Cardiac muscle cell (in vitro differentiated cells and primary cell): ENCODE measurements around the gene ACP4. TPM values are rescaled to one million over a fixed set of nuclear protein-coding genes. Genes with fewer than 3 reads are reported as not detected.

Experiments
- DNase-seq, 2 donors: peaks; one replicate each; pipeline versions ENCODE4 v3.0.0 to v3.0.0-alpha.2; 2010 to 2017; ENCODE audit warnings: low read depth in 1 of 2, low spot score in 1 of 2
- H3K27ac ChIP-seq: fragments of 200-600 bp; sonication (generic); 2 replicates; pipeline ENCODE4 v1.5.1; 2016
- H3K27me3 ChIP-seq: fragments of 200-600 bp; sonication (generic); 2 replicates; pipeline ENCODE4 v1.6.0; 2016; ENCODE audit warnings: control low read depth
- H3K36me3 ChIP-seq: fragments of 200-600 bp; sonication (generic); 2 replicates; pipeline ENCODE4 v1.5.1; 2016; ENCODE audit warnings: control low read depth
- H3K4me1 ChIP-seq: fragments of 200-600 bp; sonication (generic); 2 replicates; pipeline ENCODE4 v1.8.1; 2017; ENCODE audit warnings: low read depth, mild to moderate bottlenecking, mixed run types
- H3K4me3 ChIP-seq: fragments of 200-600 bp; sonication (generic); 2 replicates; pipeline ENCODE4 v1.5.1; 2016; ENCODE audit warnings: mild to moderate bottlenecking
- H3K9me3 ChIP-seq: fragments of 200-600 bp; sonication (generic); 2 replicates; pipeline ENCODE4 v1.5.1; 2017; ENCODE audit warnings: low read depth, mild to moderate bottlenecking, control low read depth
- polyA plus RNA-seq: library from polyadenylated mRNA; unstranded; fragments of >200 nt; fragmentation: Nextera tagmentation; extraction: Ambion mirVana; gene quantifications from 2 replicates; pipeline ENCODE4 v1.2.1, GENCODE V29; 2016
- total RNA-seq: library from RNA; depleted of rRNA; stranded (reverse); fragments of >200 nt; gene quantifications from 2 replicates; pipeline ENCODE4 v1.2.3, GENCODE V29; 2016
- TF ChIP-seq, protein P1 (sequence below): IDR thresholded peaks from 2 replicates; pipeline ENCODE4 v1.5.1; 2012; ENCODE audit warnings: low read depth, mild to moderate bottlenecking, low read length

Gene ACP4
- total and polyA plus RNA-seq, 2 experiments from 2014 or later, result 0.23 TPM; not detected in 1

- H3K36me3 ChIP-seq, result no peaks in the 10 kb centered on the region
- TF ChIP-seq, protein P1, sequence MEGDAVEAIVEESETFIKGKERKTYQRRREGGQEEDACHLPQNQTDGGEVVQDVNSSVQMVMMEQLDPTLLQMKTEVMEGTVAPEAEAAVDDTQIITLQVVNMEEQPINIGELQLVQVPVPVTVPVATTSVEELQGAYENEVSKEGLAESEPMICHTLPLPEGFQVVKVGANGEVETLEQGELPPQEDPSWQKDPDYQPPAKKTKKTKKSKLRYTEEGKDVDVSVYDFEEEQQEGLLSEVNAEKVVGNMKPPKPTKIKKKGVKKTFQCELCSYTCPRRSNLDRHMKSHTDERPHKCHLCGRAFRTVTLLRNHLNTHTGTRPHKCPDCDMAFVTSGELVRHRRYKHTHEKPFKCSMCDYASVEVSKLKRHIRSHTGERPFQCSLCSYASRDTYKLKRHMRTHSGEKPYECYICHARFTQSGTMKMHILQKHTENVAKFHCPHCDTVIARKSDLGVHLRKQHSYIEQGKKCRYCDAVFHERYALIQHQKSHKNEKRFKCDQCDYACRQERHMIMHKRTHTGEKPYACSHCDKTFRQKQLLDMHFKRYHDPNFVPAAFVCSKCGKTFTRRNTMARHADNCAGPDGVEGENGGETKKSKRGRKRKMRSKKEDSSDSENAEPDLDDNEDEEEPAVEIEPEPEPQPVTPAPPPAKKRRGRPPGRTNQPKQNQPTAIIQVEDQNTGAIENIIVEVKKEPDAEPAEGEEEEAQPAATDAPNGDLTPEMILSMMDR, result no peak
- H3K4me3 ChIP-seq, result peak overlapping the region; percentile 37
- DNase-seq, result peak; percentile 26 to 81
- H3K27ac ChIP-seq, result no peak overlapping the region
- no peaks in the 10 kb centered on the region for H3K9me3 ChIP-seq
- H3K27me3 ChIP-seq, result peaks cover 66% of the 10 kb centered on the region
- no peaks in the 10 kb centered on the region for H3K4me1 ChIP-seq
Measured at GRCh38 chr19:50817941-50818858, 28.0 kb downstream of the ACP4 start.

DNA sequence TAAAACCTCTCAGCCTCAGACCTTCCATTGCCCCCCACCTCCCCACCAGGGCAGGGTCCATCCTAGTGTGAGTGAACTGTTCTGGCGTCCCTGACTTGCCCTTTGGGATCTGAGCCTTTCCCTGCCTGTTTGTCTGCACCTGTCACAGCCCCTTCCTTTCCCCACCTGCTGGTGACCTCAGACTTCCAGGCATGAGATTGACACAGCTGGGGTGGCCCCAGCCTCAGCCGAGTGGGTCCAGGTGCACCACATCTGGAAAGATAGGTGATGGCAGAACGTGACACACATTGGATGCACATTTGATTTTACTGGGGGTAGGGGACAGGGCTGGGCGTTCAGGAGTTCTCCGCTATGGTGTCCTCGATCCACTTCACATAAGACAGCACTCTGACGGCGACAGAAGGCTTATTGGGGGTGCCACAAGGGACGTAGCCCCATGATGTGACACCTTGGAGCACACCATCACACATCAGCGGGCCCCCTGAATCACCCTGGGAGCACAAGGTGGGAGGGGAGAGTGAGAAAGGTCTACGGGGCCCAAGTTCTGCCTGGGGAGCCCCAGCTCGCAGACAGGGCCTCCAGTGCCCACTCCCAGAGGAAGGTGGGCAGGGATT, 28.8 kb downstream of the ACP4 start:
- H3K27ac ChIP-seq, result no peak overlapping the region
- no peaks in the 10 kb centered on the region for H3K9me3 ChIP-seq
- no peak for DNase-seq
- TF ChIP-seq, protein P1, result no peak
- H3K27me3 ChIP-seq, result peaks cover 71% of the 10 kb centered on the region
- no peaks in the 10 kb centered on the region for H3K36me3 ChIP-seq
- H3K4me3 ChIP-seq, result no peak overlapping the region
- no peaks in the 10 kb centered on the region for H3K4me1 ChIP-seq

DNA sequence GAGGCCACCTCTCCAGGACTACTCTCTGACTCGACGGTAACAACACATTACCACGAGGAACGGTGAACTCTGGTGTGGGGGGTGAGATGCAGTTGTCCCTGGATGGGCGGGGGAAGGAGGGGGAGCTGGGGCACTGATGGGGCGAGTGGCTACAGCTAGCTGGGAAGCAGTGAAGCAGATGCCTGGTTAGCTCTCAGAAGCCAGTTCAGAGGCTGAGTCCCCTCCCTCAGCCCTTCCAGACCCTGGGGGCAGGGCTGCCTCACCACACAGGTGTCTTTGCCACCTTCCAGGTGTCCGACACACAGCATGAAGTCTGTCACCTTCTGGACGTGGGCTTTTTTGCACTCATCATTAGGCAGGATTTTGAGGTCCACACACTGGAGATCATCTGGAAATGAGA, 29.4 kb downstream of the ACP4 start:
- Histone ChIP-seq H3K36me3 (no peaks in the 10 kb centered on the region), H3K4me3 (no peak overlapping the region), H3K9me3 (no peaks in the 10 kb centered on the region), H3K4me1 (no peaks in the 10 kb centered on the region), H3K27me3 (peaks cover 76% of the 10 kb centered on the region), H3K27ac (no peak overlapping the region)
- TF ChIP-seq, protein P1, result no peak
- DNase-seq, result no peak

DNA sequence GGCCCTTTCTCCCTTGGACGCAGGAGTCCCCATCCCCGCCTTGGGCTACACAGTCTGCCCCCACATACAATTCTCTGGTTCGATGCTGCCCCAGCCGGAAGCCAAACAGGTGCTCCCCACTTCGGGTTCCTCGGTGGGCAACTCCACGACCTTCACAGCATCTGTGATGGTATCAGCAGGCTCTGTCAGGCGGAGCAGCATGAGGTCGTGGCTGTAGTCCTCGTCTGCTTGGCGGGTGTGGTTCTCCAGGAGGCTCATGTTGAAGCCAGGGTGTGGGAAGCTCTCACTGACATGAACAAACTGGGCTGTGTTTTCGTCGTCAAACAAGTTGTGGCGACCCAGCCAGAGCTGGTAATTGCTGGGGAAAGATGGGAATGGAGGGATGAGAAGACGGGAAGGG, 29.9 kb downstream of the ACP4 start:
- Histone ChIP-seq H3K9me3 (no peaks in the 10 kb centered on the region), H3K4me3 (no peak overlapping the region), H3K4me1 (no peaks in the 10 kb centered on the region), H3K27me3 (peaks cover 76% of the 10 kb centered on the region), H3K36me3 (no peaks in the 10 kb centered on the region), H3K27ac (no peak overlapping the region)
- DNase-seq, result no peak
- TF ChIP-seq, protein P1, result no peak

- no peak overlapping the region for H3K4me3 ChIP-seq
- no peaks in the 10 kb centered on the region for H3K9me3 ChIP-seq
- H3K27me3 ChIP-seq, result peaks cover 80% of the 10 kb centered on the region
- no peak for DNase-seq
- no peaks in the 10 kb centered on the region for H3K36me3 ChIP-seq
- TF ChIP-seq, protein P1, result no peak
- H3K27ac ChIP-seq, result no peak overlapping the region
- H3K4me1 ChIP-seq, result no peaks in the 10 kb centered on the region
Measured at GRCh38 chr19:50820549-50821247, 30.5 kb downstream of the ACP4 start.
